Adrenal gland (tissue), 5 donors: ENCODE data around the gene ARAF.

Experiments
- POLR2A ChIP-seq, 2 donors: fragments of 450-650 bp; IDR thresholded peaks; one replicate each; pipeline ENCODE4 v1.6.1; 2017; ENCODE audit warnings: antibody characterized with exemption in 2 of 2, mild to moderate bottlenecking in 2 of 2, moderate library complexity in 1 of 2
- TF ChIP-seq, protein P1 (sequence below), 6 experiments: fragments of 450-650 bp in 4 of 6; fragments of 200-600 bp in 2 of 6; sonication (generic) in 1 of 6; IDR thresholded peaks; 1 replicate in 5 of 6; 2 replicates in 1 of 6; pipeline versions ENCODE4 v1.5.1 to v1.8.0; 2016 to 2021; ENCODE audit warnings: antibody characterized with exemption in 6 of 6, mild to moderate bottlenecking in 2 of 6, moderate library complexity in 1 of 6
- donor health status: DM: no; HTN: no; CAD: no.

DNA sequence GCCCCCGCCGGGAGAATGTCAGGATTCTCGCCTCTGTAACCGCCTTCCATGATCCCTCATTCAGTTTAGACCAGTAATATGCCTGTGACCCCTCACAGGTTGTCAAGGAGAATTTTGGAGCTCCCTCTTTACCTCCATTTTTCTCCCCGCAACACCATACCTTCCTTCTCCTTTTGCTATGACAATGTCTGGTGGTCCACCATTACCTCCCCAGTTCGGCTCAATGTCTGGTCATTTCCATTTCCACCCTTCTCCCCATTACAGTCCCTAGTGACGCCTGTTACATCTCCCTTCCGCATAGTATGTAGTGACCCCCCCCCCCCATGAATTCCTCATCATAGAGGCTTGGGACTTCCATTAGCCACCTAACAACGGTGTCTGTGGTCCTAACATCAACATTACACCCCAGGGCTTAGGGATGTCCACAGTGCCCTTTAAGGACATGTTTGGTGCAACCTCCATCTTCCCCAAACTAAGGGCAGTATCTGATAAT lies 700 bp downstream of the ARAF start:
- TF ChIP-seq, protein P1, sequence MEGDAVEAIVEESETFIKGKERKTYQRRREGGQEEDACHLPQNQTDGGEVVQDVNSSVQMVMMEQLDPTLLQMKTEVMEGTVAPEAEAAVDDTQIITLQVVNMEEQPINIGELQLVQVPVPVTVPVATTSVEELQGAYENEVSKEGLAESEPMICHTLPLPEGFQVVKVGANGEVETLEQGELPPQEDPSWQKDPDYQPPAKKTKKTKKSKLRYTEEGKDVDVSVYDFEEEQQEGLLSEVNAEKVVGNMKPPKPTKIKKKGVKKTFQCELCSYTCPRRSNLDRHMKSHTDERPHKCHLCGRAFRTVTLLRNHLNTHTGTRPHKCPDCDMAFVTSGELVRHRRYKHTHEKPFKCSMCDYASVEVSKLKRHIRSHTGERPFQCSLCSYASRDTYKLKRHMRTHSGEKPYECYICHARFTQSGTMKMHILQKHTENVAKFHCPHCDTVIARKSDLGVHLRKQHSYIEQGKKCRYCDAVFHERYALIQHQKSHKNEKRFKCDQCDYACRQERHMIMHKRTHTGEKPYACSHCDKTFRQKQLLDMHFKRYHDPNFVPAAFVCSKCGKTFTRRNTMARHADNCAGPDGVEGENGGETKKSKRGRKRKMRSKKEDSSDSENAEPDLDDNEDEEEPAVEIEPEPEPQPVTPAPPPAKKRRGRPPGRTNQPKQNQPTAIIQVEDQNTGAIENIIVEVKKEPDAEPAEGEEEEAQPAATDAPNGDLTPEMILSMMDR (IDR thresholded peaks at IDR 0.05), result no peak
- no peak for TF ChIP-seq POLR2A (IDR thresholded peaks at IDR 0.05)
